Endothelial cell of umbilical vein (primary cell): Measurements from ENCODE around the gene OSBPL8. TPM values are rescaled to one million over a fixed set of nuclear protein-coding genes. Genes with fewer than 3 reads are reported as not detected.

Source experiments
- BruUV-seq: library from RNA; stranded (reverse); fragments of 400-500 nt; replicated peaks from 2 replicates; lab custom pipeline; 2021; lab: Mats Ljungman, UMichigan
- CTCF ChIA-PET: fragments of 300-600, 350-600 bp; sonication (Branson Sonifier 250); formaldehyde crosslinking; loops from one replicate; lab custom pipeline; 2021; ENCODE audit warnings: antibody characterized with exemption, inconsistent platforms; lab: Charles Lee
- POLR2A ChIA-PET: fragments of 300-600, 350-600 bp; sonication (Branson Sonifier 250); formaldehyde crosslinking; loops from one replicate; lab custom pipeline; 2021; ENCODE audit warnings: antibody characterized with exemption, inconsistent platforms; lab: Charles Lee
- DNase-seq: peaks from one replicate; pipeline ENCODE4 v3.0.0-alpha.2; 2011; ENCODE audit warnings: low read depth, low spot score
- FAIRE-seq: peaks from 2 replicates; lab custom pipeline; 2011; peaks lifted over from hg19 to GRCh38; lab: Jason Lieb, UNC
- H2AFZ ChIP-seq: 2 replicates; pipeline ENCODE4 v1.6.0; 2012; ENCODE audit warnings: low read depth, low read length, control low read depth, inconsistent platforms
- H3K27ac ChIP-seq: 2 replicates; pipeline ENCODE4 v1.5.1; 2011; ENCODE audit warnings: low read depth, mild to moderate bottlenecking, control low read depth, low read length, moderate library complexity; ENCODE audit not compliant: insufficient read depth
- H3K27me3 ChIP-seq, 2 experiments: 2 replicates each; pipeline versions ENCODE4 v1.6.0 to v1.6.1; 2011; ENCODE audit warnings: low read length in 2 of 2, mixed read lengths in 1 of 2; ENCODE audit not compliant: control insufficient read depth in 2 of 2, insufficient read depth in 2 of 2
- H3K36me3 ChIP-seq, 2 experiments: 2 replicates in 1 of 2; 3 replicates in 1 of 2; pipeline ENCODE4 v1.5.1; 2011; ENCODE audit warnings: low read length in 2 of 2, mild to moderate bottlenecking in 1 of 2, moderate library complexity in 1 of 2; ENCODE audit not compliant: control insufficient read depth in 2 of 2, insufficient read depth in 2 of 2; ENCODE audit errors: extremely low read depth in 1 of 2
- H3K4me1 ChIP-seq: 3 replicates; pipeline ENCODE4 v1.5.1; 2011; ENCODE audit warnings: mild to moderate bottlenecking, low read length; ENCODE audit not compliant: control insufficient read depth, insufficient read depth; ENCODE audit errors: extremely low read depth
- H3K4me2 ChIP-seq: 2 replicates; pipeline ENCODE4 v1.6.1; 2011; ENCODE audit warnings: low read length, control low read depth, mixed read lengths; ENCODE audit not compliant: insufficient read depth
- H3K4me3 ChIP-seq, 3 experiments: fragments of 200-600 bp in 1 of 3; sonication (generic), shearing (Covaris generic) in 1 of 3; replicated peaks in 1 of 3; 2 replicates each; pipeline ENCODE4 v1.5.1; 2011 to 2016; ENCODE audit warnings: control low read depth in 3 of 3, low read length in 3 of 3, mild to moderate bottlenecking in 2 of 3, inconsistent platforms in 1 of 3, low read depth in 1 of 3, moderate library complexity in 1 of 3; ENCODE audit not compliant: insufficient read depth in 1 of 3
- H3K79me2 ChIP-seq: 2 replicates; pipeline ENCODE4 v1.6.0; 2012; ENCODE audit warnings: low read length, inconsistent platforms; ENCODE audit not compliant: control insufficient read depth, insufficient read depth
- H3K9ac ChIP-seq: replicated peaks from 2 replicates; pipeline ENCODE3; 2011; ENCODE audit warnings: low read length, control low read depth; ENCODE audit not compliant: insufficient read depth; ENCODE audit errors: extremely low read depth
- H3K9me1 ChIP-seq: replicated peaks from 3 replicates; pipeline ENCODE4 v1.6.0; 2011; ENCODE audit warnings: mild to moderate bottlenecking, low read length; ENCODE audit not compliant: control insufficient read depth, insufficient read depth; ENCODE audit errors: extremely low read depth
- H3K9me3 ChIP-seq: replicated peaks from 2 replicates; pipeline ENCODE4 v1.5.1; 2012; ENCODE audit warnings: low read length, inconsistent platforms; ENCODE audit not compliant: control insufficient read depth, insufficient read depth
- H4K20me1 ChIP-seq: replicated peaks from 2 replicates; pipeline ENCODE3; 2011; ENCODE audit warnings: mild to moderate bottlenecking, low read length; ENCODE audit not compliant: control insufficient read depth, insufficient read depth; ENCODE audit errors: extremely low read depth
- EZH2 ChIP-seq: IDR thresholded peaks from 2 replicates; pipeline ENCODE4 v1.6.1; 2012; ENCODE audit warnings: borderline replicate concordance, low read depth, mild to moderate bottlenecking, moderate library complexity, low read length, inconsistent platforms; ENCODE audit not compliant: severe bottlenecking
- FOS ChIP-seq: IDR thresholded peaks from 2 replicates; pipeline ENCODE4 v1.6.1; 2011; ENCODE audit warnings: mild to moderate bottlenecking, low read length, moderate library complexity, borderline replicate concordance; ENCODE audit not compliant: insufficient read depth
- GATA2 ChIP-seq: IDR thresholded peaks from 2 replicates; pipeline ENCODE4 v1.7.0; 2011; ENCODE audit warnings: low read depth, mild to moderate bottlenecking, moderate library complexity, mixed read lengths, low read length; ENCODE audit not compliant: insufficient read length, insufficient read depth
- JUN ChIP-seq: IDR thresholded peaks from 2 replicates; pipeline ENCODE4 v1.6.1; 2011; ENCODE audit warnings: borderline replicate concordance, low read depth; ENCODE audit not compliant: insufficient read length, insufficient read depth
- MYC ChIP-seq: IDR thresholded peaks from one replicate; pipeline ENCODE4 v1.6.1; 2011; ENCODE audit warnings: mild to moderate bottlenecking, low read depth, low read length
- POLR2A ChIP-seq: IDR thresholded peaks from 2 replicates; pipeline ENCODE4 v1.6.1; 2012; ENCODE audit warnings: low read depth, mild to moderate bottlenecking, control low read depth, low read length
- POLR2AphosphoS5 ChIP-seq: IDR thresholded peaks from 2 replicates; pipeline ENCODE4 v1.6.1; 2012; ENCODE audit warnings: low read depth, mild to moderate bottlenecking, control low read depth, low read length, moderate library complexity; ENCODE audit not compliant: insufficient read depth
- dilution Hi-C: fragments of 300-500 bp; cut with MboI; formaldehyde crosslinking; loops from one replicate; pipeline ENCODE4 v1.15.0; 2019; ENCODE audit warnings: low sequenced_read_pairs; ENCODE audit not compliant: extremely low pct_ligation_motif_present
- intact Hi-C: fragments of 100-400 bp; cut with micrococcal nuclease; formaldehyde crosslinking; loops from one replicate; pipeline ENCODE4 v1.10.0; 2022
- polyA plus RNA-seq, 4 experiments: library from polyadenylated mRNA; depleted of rRNA in 3 of 4; stranded (reverse) in 3 of 4; unstranded in 1 of 4; fragments of >200 nt; gene quantifications; 2 replicates each; pipeline versions ENCODE4 v1.2.1 to v1.2.3, GENCODE V29; 2011 to 2012; ENCODE audit warnings: missing spikeins in 1 of 4
- total RNA-seq: library from RNA; stranded (reverse); gene quantifications from 2 replicates; pipeline ENCODE4 v1.2.3, GENCODE V29; 2021
- TF ChIP-seq, protein P1 (sequence below): IDR thresholded peaks from 2 replicates; pipeline ENCODE4 v1.6.1; 2011; ENCODE audit not compliant: insufficient read depth, insufficient read length
- TF ChIP-seq, protein P2 (sequence below), 2 donors: IDR thresholded peaks; 1 replicate in 1 of 2; 2 replicates in 1 of 2; pipeline ENCODE4 v1.5.1; 2011; ENCODE audit warnings: low read length in 2 of 2, mild to moderate bottlenecking in 2 of 2, moderate library complexity in 2 of 2, control low read depth in 1 of 2, inconsistent platforms in 1 of 2, low read depth in 1 of 2; ENCODE audit not compliant: insufficient read depth in 1 of 2; ENCODE audit errors: extremely low read depth in 1 of 2

Gene OSBPL8
- total and polyA plus RNA-seq, 2 donors (not counting 3 experiments of a cell fraction or from before 2014, with no cell fraction given), result 10.3 to 47.6 TPM

DNA sequence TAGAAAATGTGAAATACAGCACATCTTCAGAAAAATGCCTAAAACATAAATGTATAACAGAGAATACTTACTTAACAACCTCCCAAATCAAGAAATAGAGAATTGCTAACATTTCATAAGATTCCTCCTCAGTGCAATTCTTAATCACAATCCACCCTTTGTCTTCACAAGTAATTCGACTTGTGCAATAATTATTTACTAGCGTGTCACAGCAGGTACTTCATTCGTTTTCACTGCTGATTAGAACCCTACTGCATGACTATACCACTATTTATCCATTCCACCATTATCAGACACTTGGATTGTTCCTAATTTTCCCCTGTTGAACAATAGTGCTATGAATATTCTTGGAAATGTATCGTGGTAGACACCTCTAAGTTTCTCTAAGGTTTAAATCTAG, 146.4 kb downstream of the OSBPL8 start:
- Histone ChIP-seq H3K9me1 (no peaks in the 10 kb centered on the region), H4K20me1 (no peaks in the 10 kb centered on the region), H3K9ac (no peak overlapping the region), H3K36me3 (no peaks in the 10 kb centered on the region), H3K4me2 (no peak overlapping the region), H3K79me2 (no peaks in the 10 kb centered on the region), H2AFZ (no peak overlapping the region), H3K4me1 (no peaks in the 10 kb centered on the region), H3K9me3 (no peaks in the 10 kb centered on the region), H3K4me3 (no peak overlapping the region), H3K27ac (no peak overlapping the region), H3K27me3 (no peaks in the 10 kb centered on the region)
- FAIRE-seq (no peak), DNase-seq (no peak)
- TF ChIP-seq, protein P1, sequence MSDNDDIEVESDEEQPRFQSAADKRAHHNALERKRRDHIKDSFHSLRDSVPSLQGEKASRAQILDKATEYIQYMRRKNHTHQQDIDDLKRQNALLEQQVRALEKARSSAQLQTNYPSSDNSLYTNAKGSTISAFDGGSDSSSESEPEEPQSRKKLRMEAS, result no peak
- TF ChIP-seq, protein P2, sequence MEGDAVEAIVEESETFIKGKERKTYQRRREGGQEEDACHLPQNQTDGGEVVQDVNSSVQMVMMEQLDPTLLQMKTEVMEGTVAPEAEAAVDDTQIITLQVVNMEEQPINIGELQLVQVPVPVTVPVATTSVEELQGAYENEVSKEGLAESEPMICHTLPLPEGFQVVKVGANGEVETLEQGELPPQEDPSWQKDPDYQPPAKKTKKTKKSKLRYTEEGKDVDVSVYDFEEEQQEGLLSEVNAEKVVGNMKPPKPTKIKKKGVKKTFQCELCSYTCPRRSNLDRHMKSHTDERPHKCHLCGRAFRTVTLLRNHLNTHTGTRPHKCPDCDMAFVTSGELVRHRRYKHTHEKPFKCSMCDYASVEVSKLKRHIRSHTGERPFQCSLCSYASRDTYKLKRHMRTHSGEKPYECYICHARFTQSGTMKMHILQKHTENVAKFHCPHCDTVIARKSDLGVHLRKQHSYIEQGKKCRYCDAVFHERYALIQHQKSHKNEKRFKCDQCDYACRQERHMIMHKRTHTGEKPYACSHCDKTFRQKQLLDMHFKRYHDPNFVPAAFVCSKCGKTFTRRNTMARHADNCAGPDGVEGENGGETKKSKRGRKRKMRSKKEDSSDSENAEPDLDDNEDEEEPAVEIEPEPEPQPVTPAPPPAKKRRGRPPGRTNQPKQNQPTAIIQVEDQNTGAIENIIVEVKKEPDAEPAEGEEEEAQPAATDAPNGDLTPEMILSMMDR (IDR thresholded peaks at IDR 0.05; ENCODE audit: extremely low read depth in 1 of 2, insufficient read depth in 1 of 2, low read depth in 1 of 2, low read length in 2 of 2), result no peak
- TF ChIP-seq POLR2A (no peak), MYC (no peak), JUN (no peak), EZH2 (no peak), POLR2AphosphoS5 (no peak), FOS (no peak), GATA2 (no peak)
- dilution Hi-C loops, result no loop called here
- CTCF ChIA-PET, result no interaction called here
- POLR2A ChIA-PET, result no interaction called here
- BruUV-seq, result no TSS peak
- intact Hi-C loops, result no loop called here
